ENCODE data around the gene CD70.

The CD70 gene

GRCh38 chr19:6593651-6594416, 2.9 kb upstream of the CD70 start:
- DNase-seq (ENCODE audit: low spot score), result peak; percentile 63
- in situ Hi-C loops (cut with MboI; ENCODE audit: low pct_unique_long_range_greater_than_20kb, low sequenced_read_pairs, unreplicated experiment), result no loop called here

GRCh38 chr19:6590258-6590826, 608 bp downstream of the CD70 start:
- in situ Hi-C loops (cut with MboI; ENCODE audit: low pct_unique_long_range_greater_than_20kb, low sequenced_read_pairs, unreplicated experiment), result no loop called here
- no peak for DNase-seq (ENCODE audit: low spot score)
- no peak for TF ChIP-seq CTCF (IDR thresholded peaks at IDR 0.05; ENCODE audit: extremely low read depth, insufficient read depth, missing control alignments)

More at GRCh38 chr19:6593651-6594416, 2.9 kb upstream of the CD70 start:
- TF ChIP-seq CTCF (IDR thresholded peaks at IDR 0.05; ENCODE audit: extremely low read depth, insufficient read depth, missing control alignments), result no peak

GRCh38 chr19:6589711-6590257, 1.2 kb downstream of the CD70 start:
- DNase-seq (ENCODE audit: low spot score), result no peak
- in situ Hi-C loops (cut with MboI; ENCODE audit: low pct_unique_long_range_greater_than_20kb, low sequenced_read_pairs, unreplicated experiment), result no loop called here
- TF ChIP-seq CTCF (IDR thresholded peaks at IDR 0.05; ENCODE audit: extremely low read depth, insufficient read depth, missing control alignments), result no peak

- in situ Hi-C loops (cut with MboI; ENCODE audit: low pct_unique_long_range_greater_than_20kb, low sequenced_read_pairs, unreplicated experiment), result no loop called here
- no peak for TF ChIP-seq CTCF (IDR thresholded peaks at IDR 0.05; ENCODE audit: extremely low read depth, insufficient read depth, missing control alignments)
- no peak for DNase-seq (ENCODE audit: low spot score)
Measured at GRCh38 chr19:6588508-6589345, 2.2 kb downstream of the CD70 start.

GRCh38 chr19:6587998-6588507, 2.9 kb downstream of the CD70 start:
- peak; percentile 37 for DNase-seq (ENCODE audit: low spot score)
- TF ChIP-seq CTCF (IDR thresholded peaks at IDR 0.05; ENCODE audit: extremely low read depth, insufficient read depth, missing control alignments), result no peak
- in situ Hi-C loops (cut with MboI; ENCODE audit: low pct_unique_long_range_greater_than_20kb, low sequenced_read_pairs, unreplicated experiment), result no loop called here
